ENCODE data around the gene ELK3. TPM values are rescaled to one million over a fixed set of nuclear protein-coding genes. Genes with fewer than 3 reads are reported as not detected.

ELK3 gene
- total RNA-seq, 1 experiment from 2014 or later, result 9.4 TPM

DNA sequence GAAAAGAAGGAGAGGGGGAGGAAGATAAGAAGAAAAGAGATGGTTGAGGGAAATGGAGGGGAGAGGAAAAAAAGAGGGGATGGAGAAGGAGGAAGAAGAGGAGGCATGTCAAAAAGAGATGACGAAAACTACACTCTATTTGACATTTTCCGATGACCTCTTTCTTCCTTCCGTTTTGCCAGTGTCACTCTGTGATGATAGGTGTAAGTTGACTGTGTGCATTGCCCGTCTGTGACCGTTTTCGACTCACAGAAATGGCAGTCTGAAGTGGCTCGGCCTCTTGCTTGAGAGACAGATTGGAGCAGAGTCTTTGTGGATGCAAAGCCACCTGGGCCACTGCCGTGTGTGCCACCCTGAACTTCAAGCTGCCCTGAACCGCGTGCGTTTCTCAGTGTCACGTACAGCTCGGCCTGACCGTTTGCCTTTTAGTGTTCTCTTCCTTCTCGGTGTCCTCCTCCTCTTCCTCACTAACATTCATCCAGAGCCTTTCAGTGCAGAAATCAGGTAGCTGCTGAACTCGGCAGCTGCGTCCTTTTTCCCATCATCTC, 32.7 kb downstream of the ELK3 start:
- H2AK5ac ChIP-seq (ENCODE audit: insufficient read length, low read length), result no peak overlapping the region
- H3K27ac ChIP-seq (ENCODE audit: insufficient read length, low read depth, low read length), result no peak overlapping the region
- H3K9me3 ChIP-seq (ENCODE audit: control insufficient read depth, low read depth, low read length), result no peaks in the 10 kb centered on the region
- Mint-ChIP-seq H3K4me3 (no peak overlapping the region), H3K4me1 (peaks cover 2 to 4% of the 10 kb centered on the region in 2 experiments; a peak in 2 of 4 replicates), H3K36me3 (ENCODE audit: insufficient read depth in 1 of 3, low read depth in 3 of 3) (peaks cover 0 to 2% (median 0%) of the 10 kb centered on the region in 3 experiments; a peak in 1 of 7 replicates), H3K27ac (peak overlapping the region in 2 of 3 experiments; percentile 18 to 62; a peak in 1 of 7 replicates), H3K9me3 (no peaks in the 10 kb centered on the region), H3K27me3 (ENCODE audit: low read depth) (no peaks in the 10 kb centered on the region)
- H3K27me3 ChIP-seq (ENCODE audit: insufficient read depth, low read length), result no peaks in the 10 kb centered on the region
- no peak overlapping the region for H2BK12ac ChIP-seq (ENCODE audit: insufficient read length, low read depth, low read length)
- no peak overlapping the region for H2BK120ac ChIP-seq (ENCODE audit: low read depth, low read length, poor library complexity, severe bottlenecking)
- no peaks in the 10 kb centered on the region for H3K79me1 ChIP-seq (ENCODE audit: insufficient read depth, low read depth, low read length, poor library complexity, severe bottlenecking)
- TF ChIP-seq CTCF (conservative IDR thresholded peaks at IDR 0.05), result no peak
- H4K5ac ChIP-seq (ENCODE audit: insufficient read length, low read depth, low read length), result no peak overlapping the region
- no CpG with 5 or more reads among the region's 17 CpGs for WGBS (ENCODE audit: extremely low coverage, insufficient read length, low lambda C conversion rate)
- no peaks in the 10 kb centered on the region for H3K23me2 ChIP-seq (ENCODE audit: insufficient read length, low read depth, low read length, poor library complexity, severe bottlenecking)
- no peak overlapping the region for H4K91ac ChIP-seq (ENCODE audit: insufficient read length, low read depth, low read length)
- H4K8ac ChIP-seq (replicated peaks; ENCODE audit: insufficient read length, low read depth, low read length), result no peak overlapping the region
- no peaks in the 10 kb centered on the region for H3K4me1 ChIP-seq (ENCODE audit: insufficient read depth, low read length)
- no peak for DNase-seq
- no peak overlapping the region for H2BK20ac ChIP-seq (ENCODE audit: low read depth, low read length, poor library complexity, severe bottlenecking)
- no peak overlapping the region for H2AFZ ChIP-seq (ENCODE audit: low read length)
- H3K14ac ChIP-seq (ENCODE audit: insufficient read depth, low read length), result no peak overlapping the region
- H3K18ac ChIP-seq (ENCODE audit: insufficient read length, low read depth, low read length), result no peak overlapping the region
- no peak overlapping the region for H3K9ac ChIP-seq (ENCODE audit: extremely low read depth, insufficient read length, low read length)
- H3K4ac ChIP-seq (ENCODE audit: low read depth, low read length), result no peak overlapping the region
- no peaks in the 10 kb centered on the region for H3K79me2 ChIP-seq (ENCODE audit: insufficient read depth, low read length)
- no peak overlapping the region for H2BK15ac ChIP-seq (ENCODE audit: low read depth, low read length)
- no peak overlapping the region for H3T11ph ChIP-seq (ENCODE audit: low read length)
- no peak overlapping the region for H3K56ac ChIP-seq (ENCODE audit: insufficient read length, low read depth, low read length)
- H2BK5ac ChIP-seq (ENCODE audit: insufficient read length, low read length), result no peak overlapping the region
- no peaks in the 10 kb centered on the region for H4K20me1 ChIP-seq (ENCODE audit: control insufficient read depth, insufficient read depth, insufficient read length)
- no peak overlapping the region for H3K23ac ChIP-seq (ENCODE audit: insufficient read length, low read depth, low read length)
- H3K4me2 ChIP-seq (ENCODE audit: insufficient read depth, insufficient read length, low read length), result no peak overlapping the region

Measured in H9 (cell line).